ENCODE results near the gene TCFL5.

The TCFL5 gene

DNA sequence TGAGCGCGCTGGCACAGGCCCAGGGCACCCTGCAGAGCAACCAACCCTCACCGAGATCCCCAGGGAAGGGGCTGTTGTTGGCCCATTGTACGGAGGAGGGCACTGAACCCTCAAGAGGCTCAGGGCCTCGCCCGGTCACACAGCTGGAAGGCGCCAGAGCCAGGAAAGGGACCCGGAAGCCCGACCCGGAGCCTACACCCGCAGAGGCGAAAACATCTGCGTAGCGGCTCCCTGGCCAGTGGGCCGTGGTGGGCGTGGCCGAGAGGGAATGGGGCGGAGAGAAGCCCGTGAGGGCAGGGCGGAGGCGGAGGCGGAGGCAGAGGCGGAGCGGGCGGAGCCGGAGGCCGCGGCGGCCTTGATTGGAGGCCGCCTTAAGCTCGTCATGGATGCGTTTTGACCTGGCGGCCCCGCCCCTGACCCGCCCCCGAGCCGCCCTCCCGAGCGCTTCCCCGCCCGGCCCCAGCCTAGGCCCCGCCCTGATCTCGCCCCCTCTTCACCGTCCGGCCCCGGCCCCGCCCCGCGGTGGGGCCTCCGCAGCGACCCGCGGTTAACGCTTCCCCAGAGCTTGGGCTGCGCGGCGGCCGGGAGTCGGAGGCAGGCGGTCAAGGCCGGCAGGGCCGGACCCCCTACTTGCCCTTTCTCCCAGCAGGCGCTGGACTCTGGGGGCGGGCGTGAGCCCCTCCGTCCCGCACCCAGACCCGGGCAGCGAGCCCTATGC is 67.5 kb downstream of the TCFL5 start:
- DNase-seq = peak; percentile 91

DNA sequence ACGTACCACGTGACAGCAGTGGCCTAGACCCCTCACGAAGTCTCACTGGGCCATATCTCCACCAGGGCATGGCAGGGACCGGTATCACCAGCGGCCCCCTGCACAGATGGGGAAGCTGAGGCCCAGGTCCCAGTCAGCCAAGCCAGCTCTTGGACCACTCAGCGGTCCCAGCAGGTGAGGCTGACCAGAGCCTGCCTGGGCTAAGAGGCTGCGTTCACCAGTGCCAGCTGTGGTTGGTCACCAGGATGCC is 67.9 kb downstream of the TCFL5 start:
- DNase-seq = no peak

DNA sequence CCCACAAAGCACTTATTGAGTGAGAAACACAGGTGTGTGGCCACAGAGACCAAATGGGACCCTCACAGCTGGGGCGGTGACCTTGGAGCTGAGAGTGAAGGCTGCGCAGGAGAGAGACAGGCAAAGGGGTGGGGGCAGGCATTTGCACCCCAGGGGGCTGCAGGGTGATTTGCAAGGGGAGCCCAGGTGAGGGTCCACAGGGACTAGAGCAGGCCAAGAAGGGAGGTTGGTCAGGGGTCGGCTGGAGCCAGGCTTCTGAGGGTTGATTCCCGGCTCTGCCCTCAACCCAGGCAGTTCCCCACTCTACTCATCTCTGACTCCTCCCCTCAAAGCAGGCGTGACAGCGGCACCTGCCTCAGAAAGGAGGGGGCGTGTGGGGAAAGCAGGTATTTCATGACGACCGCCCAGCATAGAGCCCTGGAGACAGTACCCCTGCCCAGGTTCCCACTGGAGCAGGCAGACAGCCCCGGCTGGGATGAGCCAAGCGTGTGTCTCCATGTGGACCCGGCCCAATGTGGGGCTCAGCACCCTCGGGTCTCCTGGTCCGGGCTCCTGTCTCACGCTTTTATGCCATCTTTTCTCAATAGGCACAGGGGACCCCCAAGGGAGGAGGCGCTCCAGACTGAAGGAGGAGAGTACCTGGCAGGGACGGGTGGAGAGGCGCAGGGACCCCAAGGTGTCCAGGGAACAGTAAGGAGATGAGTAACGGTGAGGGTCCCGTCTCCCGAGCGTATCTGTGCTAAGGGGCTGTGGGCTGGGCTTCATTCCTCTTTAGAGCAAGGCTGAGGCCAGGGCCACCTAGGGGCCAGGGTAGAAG is 68.5 kb downstream of the TCFL5 start:
- DNase-seq = no peak

DNA sequence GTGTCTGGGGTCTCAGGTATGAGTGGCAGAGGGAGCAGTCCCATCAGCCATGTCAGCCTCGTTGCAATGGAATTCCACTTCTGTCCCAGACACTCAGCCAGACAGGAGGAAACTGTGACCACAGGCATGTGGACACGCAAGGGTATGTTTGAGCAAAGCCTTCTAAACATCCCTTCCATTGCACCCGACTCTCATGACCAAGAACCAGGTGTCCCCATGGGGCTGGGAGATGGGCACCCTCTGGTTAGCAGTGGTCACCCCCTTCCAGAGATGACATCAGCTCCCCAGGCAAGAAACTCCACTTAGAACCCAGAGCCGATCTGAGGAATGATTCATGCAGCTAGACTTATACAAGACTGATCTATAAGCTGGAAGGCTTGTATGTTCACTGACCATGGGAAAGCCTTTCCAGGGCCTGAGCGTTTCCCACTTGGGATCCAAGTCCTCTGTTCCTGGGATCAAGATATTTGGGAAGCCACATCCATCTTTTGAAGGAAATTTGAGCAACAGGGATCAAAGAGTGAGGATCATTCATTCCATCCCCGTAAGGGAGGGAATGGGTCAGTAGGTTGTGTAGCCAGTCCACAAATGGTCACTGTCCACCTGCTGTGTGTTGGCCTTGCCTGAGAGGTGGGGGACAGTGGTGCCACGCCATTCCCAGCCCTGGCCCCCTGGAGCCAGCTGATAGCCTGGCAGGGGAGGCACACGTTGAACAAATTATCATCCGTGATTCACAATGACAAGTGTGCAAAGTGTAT is 69.3 kb downstream of the TCFL5 start:
- no peak for DNase-seq

DNA sequence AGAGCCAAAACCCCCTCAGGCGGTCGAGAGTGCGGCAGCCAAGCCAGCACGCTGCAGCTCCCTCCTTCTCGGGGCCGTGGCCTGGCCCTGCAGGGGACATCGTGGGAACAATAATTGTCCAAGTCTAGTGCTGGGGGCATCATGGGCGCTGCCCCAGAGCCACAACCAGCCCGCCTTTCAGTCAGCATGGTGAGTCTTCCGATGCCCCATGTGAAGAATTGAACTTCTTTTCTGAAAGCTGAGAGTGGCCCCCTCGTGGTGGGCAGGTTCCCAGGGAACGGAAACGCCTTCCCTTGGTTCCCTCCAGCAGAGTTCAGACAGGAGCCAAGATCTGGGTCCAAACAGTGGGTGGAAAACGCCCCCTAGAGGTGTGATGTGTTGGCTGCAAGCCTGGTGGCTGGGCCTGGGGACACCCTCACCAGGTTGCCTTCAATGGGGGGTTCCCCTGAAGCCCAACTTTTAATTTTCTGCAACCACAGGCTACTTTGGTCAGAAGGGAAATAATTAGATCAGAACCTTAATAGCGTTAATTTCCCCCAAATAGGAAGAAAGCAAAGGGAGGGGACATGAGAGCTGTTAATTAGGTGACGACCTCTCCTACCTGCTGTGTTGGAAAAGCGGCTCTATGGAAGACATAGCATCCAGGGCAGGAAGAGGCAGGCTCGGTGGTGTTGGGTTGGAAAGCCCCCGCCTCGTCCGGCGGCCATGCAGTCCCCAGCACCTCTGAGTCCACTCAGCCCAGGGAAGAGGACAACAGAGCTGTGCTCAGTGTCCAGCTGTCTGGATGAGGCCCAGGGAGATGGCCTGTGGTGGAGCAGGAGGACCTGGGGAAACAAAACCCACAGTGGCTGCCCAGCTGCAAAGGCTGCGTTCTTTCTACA is 70.1 kb downstream of the TCFL5 start:
- peak; percentile 89 for DNase-seq

All from NCI-H526 treated with DMSO at 0.1 percent for 48 hours (cell line).